NCI-H2081 (cell line): ENCODE results near the gene SFMBT1.
"Not testable (repeated sequence)": the region's sequence is repeated elsewhere in the genome, so short reads cannot be mapped to it uniquely, and the experiment has no call there.

ENCODE experiments used
- DNase-seq, 2 experiments: peaks; one replicate each; lab custom pipeline; 2025; lab: John Stamatoyannopoulos, UW

SFMBT1 gene

GRCh38 chr3:53038679-53039375, 7.0 kb downstream of the SFMBT1 start:
- no peak for DNase-seq

GRCh38 chr3:53035825-53036619, 9.9 kb downstream of the SFMBT1 start:
- DNase-seq = no peak

- DNase-seq = not testable (repeated sequence)
Observed at GRCh38 chr3:53035018-53035417, 10.9 kb downstream of the SFMBT1 start.

GRCh38 chr3:53034411-53034810, 11.5 kb downstream of the SFMBT1 start:
- DNase-seq = not testable (repeated sequence)

- DNase-seq = no peak
Observed at GRCh38 chr3:53032609-53033008, 13.3 kb downstream of the SFMBT1 start.

- peak in 1 of 2 experiments; percentile 24 for DNase-seq
Observed at GRCh38 chr3:53030619-53031449, 15.0 kb downstream of the SFMBT1 start.

GRCh38 chr3:53028641-53029040, 17.2 kb downstream of the SFMBT1 start:
- DNase-seq = no peak

GRCh38 chr3:53027254-53027844, 18.5 kb downstream of the SFMBT1 start:
- DNase-seq = no peak

- DNase-seq = no peak
Observed at GRCh38 chr3:53026382-53027162, 19.3 kb downstream of the SFMBT1 start.

GRCh38 chr3:53024315-53024714, 21.6 kb downstream of the SFMBT1 start:
- DNase-seq = no peak

GRCh38 chr3:53023072-53023823, 22.6 kb downstream of the SFMBT1 start:
- no peak for DNase-seq

- DNase-seq = no peak
Observed at GRCh38 chr3:53022647-53023046, 23.2 kb downstream of the SFMBT1 start.

GRCh38 chr3:53016236-53016635, 29.6 kb downstream of the SFMBT1 start:
- DNase-seq = no peak

GRCh38 chr3:53011324-53011723, 34.5 kb downstream of the SFMBT1 start:
- DNase-seq = no peak

- no peak for DNase-seq
Observed at GRCh38 chr3:53009826-53010539, 35.9 kb downstream of the SFMBT1 start.

- no peak for DNase-seq
Observed at GRCh38 chr3:53008932-53009331, 36.9 kb downstream of the SFMBT1 start.

- DNase-seq = no peak
Observed at GRCh38 chr3:53005854-53006513, 39.9 kb downstream of the SFMBT1 start.

GRCh38 chr3:53005338-53005737, 40.5 kb downstream of the SFMBT1 start:
- no peak for DNase-seq

- DNase-seq = no peak
Observed at GRCh38 chr3:53003320-53003719, 42.6 kb downstream of the SFMBT1 start.
